HEK293T (cell line): ENCODE data around the gene FN3KRP.

Source experiments
- CTCF ChIA-PET: fragments of 350-600 bp; formaldehyde crosslinking; extraction: SDS; loops from one replicate; lab custom pipeline; 2021; ENCODE audit warnings: antibody characterized with exemption, inconsistent platforms; lab: Yijun Ruan, JAX
- POLR2A ChIA-PET: fragments of 350-600 bp; formaldehyde crosslinking; extraction: SDS; loops from one replicate; lab custom pipeline; 2020; ENCODE audit warnings: antibody characterized with exemption, inconsistent platforms; lab: Yijun Ruan, JAX
- DNase-seq: peaks from one replicate; pipeline ENCODE4 v3.0.0; 2012; ENCODE audit warnings: mixed read lengths; ENCODE audit errors: extremely low spot score
- ARNT ChIP-seq: fragments of 450-650 bp; IDR thresholded peaks from 2 replicates; pipeline ENCODE4 v1.6.1; 2017; ENCODE audit warnings: mild to moderate bottlenecking
- BHLHE40 ChIP-seq: fragments of 450-650 bp; IDR thresholded peaks from 2 replicates; pipeline ENCODE4 v1.6.1; 2016; ENCODE audit warnings: mild to moderate bottlenecking, moderate library complexity, borderline replicate concordance
- CTBP1 ChIP-seq: fragments of 450-650 bp; IDR thresholded peaks from 2 replicates; pipeline ENCODE4 v1.6.1; 2016; ENCODE audit warnings: borderline replicate concordance
- ELF4 ChIP-seq: fragments of 450-650 bp; IDR thresholded peaks from 2 replicates; pipeline ENCODE4 v1.6.1; 2017; ENCODE audit warnings: antibody characterized with exemption
- FOXA1 ChIP-seq: fragments of 450-650 bp; IDR thresholded peaks from 2 replicates; pipeline ENCODE4 v1.6.1; 2016; ENCODE audit warnings: mild to moderate bottlenecking
- FOXK2 ChIP-seq: fragments of 450-650 bp; IDR thresholded peaks from 2 replicates; pipeline ENCODE4 v1.6.1; 2016; ENCODE audit warnings: mild to moderate bottlenecking
- FOXM1 ChIP-seq: fragments of 450-650 bp; IDR thresholded peaks from 2 replicates; pipeline ENCODE4 v1.6.1; 2017; ENCODE audit warnings: mild to moderate bottlenecking, borderline replicate concordance
- HDGF ChIP-seq: fragments of 450-650 bp; IDR thresholded peaks from 2 replicates; pipeline ENCODE4 v1.6.1; 2017; ENCODE audit warnings: antibody characterized with exemption, borderline replicate concordance
- L3MBTL2 ChIP-seq: fragments of 450-650 bp; conservative IDR thresholded peaks from 2 replicates; pipeline ENCODE4 v1.6.1; 2016; ENCODE audit warnings: mild to moderate bottlenecking
- LEF1 ChIP-seq: fragments of 450-650 bp; IDR thresholded peaks from 2 replicates; pipeline ENCODE4 v1.6.1; 2017; ENCODE audit warnings: mild to moderate bottlenecking, borderline replicate concordance
- NFRKB ChIP-seq: fragments of 450-650 bp; IDR thresholded peaks from 2 replicates; pipeline ENCODE4 v1.6.1; 2016; ENCODE audit warnings: mild to moderate bottlenecking, moderate library complexity
- SP1 ChIP-seq: fragments of 450-650 bp; IDR thresholded peaks from 2 replicates; pipeline ENCODE4 v1.6.1; 2017
- SUZ12 ChIP-seq: fragments of 450-650 bp; IDR thresholded peaks from 2 replicates; pipeline ENCODE4 v1.6.1; 2016; ENCODE audit warnings: mild to moderate bottlenecking
- TARDBP ChIP-seq: fragments of 450-650 bp; IDR thresholded peaks from 2 replicates; pipeline ENCODE4 v1.6.1; 2016
- ZNF384 ChIP-seq: fragments of 450-650 bp; IDR thresholded peaks from 2 replicates; pipeline ENCODE4 v1.6.1; 2016
- TF ChIP-seq, protein P1 (sequence below): fragments of 450-650 bp; IDR thresholded peaks from 2 replicates; pipeline ENCODE4 v1.6.1; 2016

FN3KRP gene

DNA sequence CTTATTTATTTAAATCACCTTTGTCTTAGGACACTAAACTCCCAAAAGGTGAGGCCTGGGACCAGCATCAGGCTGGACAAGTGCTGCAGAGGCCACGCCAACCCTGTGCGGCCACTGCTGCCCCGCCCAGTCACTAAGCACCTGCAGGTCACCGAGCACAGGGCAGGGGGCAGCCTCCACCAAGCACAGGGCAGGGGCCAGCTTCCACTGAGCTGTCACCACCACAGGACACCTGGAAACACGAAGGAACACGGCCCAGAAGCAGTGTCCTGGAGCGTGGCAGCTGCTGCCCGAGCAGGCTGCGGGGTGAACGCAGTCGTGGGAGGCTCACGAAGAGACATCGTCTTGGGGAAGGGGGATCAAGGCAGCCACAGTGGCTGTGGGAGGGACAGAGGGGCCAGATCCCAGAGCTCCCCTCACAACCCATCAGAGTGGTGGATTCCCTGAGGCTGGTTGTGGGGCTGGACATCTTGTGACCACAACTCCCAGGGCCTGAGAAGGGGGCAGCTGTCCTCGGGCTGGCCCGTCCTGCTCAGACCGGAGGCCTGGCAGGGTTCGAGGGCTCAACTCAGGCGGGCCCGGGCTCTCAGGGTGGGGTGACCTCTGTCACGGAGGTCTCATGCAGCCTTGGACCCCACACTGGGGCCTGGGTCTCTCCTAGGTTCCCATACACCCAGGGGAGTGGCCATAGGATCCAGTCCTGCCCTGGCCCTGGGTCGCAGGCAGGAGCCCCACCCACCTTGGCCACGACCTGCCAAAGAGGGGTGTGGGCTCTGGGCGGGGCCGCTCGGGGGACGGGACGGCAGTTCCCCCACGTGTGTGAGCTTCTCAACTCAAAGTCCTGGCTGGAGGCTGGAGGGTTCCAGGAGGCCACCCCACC lies 36.7 kb upstream of the FN3KRP start:
- CTCF ChIA-PET: no interaction called here
- no peak for TF ChIP-seq FOXK2
- TF ChIP-seq FOXM1: no peak
- TF ChIP-seq, protein P1, sequence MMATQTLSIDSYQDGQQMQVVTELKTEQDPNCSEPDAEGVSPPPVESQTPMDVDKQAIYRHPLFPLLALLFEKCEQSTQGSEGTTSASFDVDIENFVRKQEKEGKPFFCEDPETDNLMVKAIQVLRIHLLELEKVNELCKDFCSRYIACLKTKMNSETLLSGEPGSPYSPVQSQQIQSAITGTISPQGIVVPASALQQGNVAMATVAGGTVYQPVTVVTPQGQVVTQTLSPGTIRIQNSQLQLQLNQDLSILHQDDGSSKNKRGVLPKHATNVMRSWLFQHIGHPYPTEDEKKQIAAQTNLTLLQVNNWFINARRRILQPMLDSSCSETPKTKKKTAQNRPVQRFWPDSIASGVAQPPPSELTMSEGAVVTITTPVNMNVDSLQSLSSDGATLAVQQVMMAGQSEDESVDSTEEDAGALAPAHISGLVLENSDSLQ: no peak
- TF ChIP-seq SP1: no peak
- POLR2A ChIA-PET: no interaction called here
- no peak for DNase-seq

DNA sequence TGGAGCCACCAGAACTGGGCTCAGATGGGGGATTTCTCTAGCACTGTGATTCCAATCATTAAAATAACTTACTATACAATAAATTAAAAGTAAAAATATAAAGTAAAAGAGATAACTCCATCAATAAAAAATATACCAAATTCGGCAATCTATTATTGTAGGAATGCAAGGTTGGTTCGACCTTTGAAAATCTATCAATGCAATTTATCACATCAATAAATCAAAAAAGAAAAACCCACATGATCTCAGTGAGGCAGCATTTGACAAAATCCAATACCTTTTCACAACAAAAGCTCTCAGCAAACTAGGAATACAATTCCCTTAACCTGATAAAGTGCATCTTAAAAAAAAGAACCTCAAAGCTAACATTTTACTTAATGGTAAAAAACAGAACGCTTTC lies 35.0 kb upstream of the FN3KRP start:
- CTCF ChIA-PET: no interaction called here

DNA sequence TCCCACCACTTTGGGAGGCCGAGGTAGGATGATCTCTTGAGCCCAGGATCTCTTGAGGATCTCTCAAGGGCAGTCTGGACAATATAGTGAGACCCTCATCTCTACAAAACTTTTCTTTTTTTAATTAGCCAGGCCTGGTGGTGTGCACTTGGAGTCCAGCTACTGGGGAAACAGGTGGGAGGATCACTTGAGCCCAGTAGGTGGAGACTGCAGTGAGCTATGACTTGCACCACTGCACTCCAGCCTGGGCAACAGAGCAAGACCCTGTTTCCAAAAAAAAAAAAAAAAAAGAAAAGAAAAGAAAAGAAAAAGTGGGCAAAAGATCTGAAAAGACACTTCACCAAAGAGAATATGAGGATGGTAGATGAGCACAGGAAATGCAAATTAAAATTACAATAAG lies 33.0 kb upstream of the FN3KRP start:
- ChIA-PET POLR2A (no interaction called here), CTCF (no interaction called here)
- TF ChIP-seq L3MBTL2 (no peak), FOXA1 (no peak), FOXK2 (no peak), ZNF384 (no peak), BHLHE40 (no peak), ARNT (no peak), FOXM1 (no peak)
- DNase-seq: no peak

More for the DNA sequence above, 35.0 kb upstream of the FN3KRP start:
- no peak for DNase-seq
- POLR2A ChIA-PET: no interaction called here
- TF ChIP-seq CTBP1: no peak
- no peak for TF ChIP-seq FOXM1
- TF ChIP-seq, protein P1: no peak
- no peak for TF ChIP-seq FOXA1
- no peak for TF ChIP-seq HDGF
- TF ChIP-seq TARDBP: no peak
- TF ChIP-seq SUZ12: no peak
- no peak for TF ChIP-seq NFRKB
- no peak for TF ChIP-seq L3MBTL2
- no peak for TF ChIP-seq ELF4
- no peak for TF ChIP-seq SP1
- TF ChIP-seq FOXK2: no peak
- TF ChIP-seq ARNT: no peak
- TF ChIP-seq LEF1: no peak
- TF ChIP-seq BHLHE40: no peak
- no peak for TF ChIP-seq ZNF384

- TF ChIP-seq SUZ12 (no peak), ELF4 (no peak), ZNF384 (no peak), NFRKB (no peak), L3MBTL2 (no peak), FOXK2 (no peak), LEF1 (no peak), FOXA1 (no peak), FOXM1 (no peak), SP1 (no peak), HDGF (no peak), BHLHE40 (no peak), CTBP1 (no peak), TARDBP (no peak)
- TF ChIP-seq, protein P1: no peak
- POLR2A ChIA-PET: no interaction called here
- DNase-seq: no peak
- CTCF ChIA-PET: no interaction called here
These were observed 32.2 kb upstream of the FN3KRP start for GRCh38 chr17:82684228-82684841.

DNA sequence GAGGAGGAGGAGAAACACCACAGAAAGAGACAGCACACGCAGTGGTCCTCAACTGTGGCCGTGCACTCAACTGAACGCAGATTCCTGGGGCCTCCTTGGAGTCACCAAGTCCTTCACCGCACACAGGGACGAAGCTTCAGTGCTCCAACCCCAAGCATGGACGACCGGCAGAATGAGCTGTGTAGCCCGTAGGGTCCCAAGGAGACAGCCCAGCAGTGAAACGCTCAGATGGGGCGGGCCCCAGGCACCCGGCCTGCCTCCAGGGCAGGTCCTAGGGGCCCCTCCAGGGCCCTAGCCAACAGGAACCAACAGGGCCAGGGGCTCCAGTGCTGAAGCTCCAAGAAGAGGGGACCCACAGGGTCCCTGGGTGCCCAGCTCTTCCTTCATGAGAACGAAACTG lies 31.2 kb upstream of the FN3KRP start:
- CTCF ChIA-PET: no interaction called here
- POLR2A ChIA-PET: no interaction called here
- DNase-seq: no peak
- TF ChIP-seq FOXA1 (no peak), SUZ12 (no peak), FOXK2 (no peak), ARNT (no peak), BHLHE40 (no peak), L3MBTL2 (no peak), FOXM1 (no peak)
- TF ChIP-seq, protein P1: no peak
